Measurements from ENCODE around the gene ASCC1. TPM values are rescaled to one million over a fixed set of nuclear protein-coding genes. Genes with fewer than 3 reads are reported as not detected.
"Not testable (repeated sequence)": the region's sequence is repeated elsewhere in the genome, so short reads cannot be mapped to it uniquely, and the experiment has no call there.

ASCC1 gene
- total RNA-seq, 1 experiment from 2014 or later = 51.3 TPM

DNA sequence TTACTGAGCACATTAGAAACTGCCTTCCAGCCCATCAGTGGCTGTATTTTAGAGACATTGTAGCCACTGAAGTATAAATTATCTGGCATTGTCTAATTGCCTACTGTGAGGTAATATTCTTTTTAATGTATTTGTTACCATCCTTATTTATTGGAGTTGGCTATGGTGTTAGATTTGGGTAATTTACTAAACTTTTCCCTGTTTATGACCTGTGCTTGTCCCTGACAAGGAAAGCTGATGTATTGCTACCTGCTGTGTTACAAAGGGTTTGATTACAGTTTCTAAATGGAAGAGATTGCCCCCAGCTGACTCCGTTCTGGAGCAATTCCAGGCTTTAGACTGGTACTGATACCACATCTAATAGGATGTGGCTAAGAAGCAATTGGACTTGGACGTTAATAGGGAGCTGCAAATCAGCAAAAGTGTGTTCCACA, 12.3 kb upstream of the ASCC1 start:
- DNase-seq = no peak
- TF ChIP-seq, protein P1, sequence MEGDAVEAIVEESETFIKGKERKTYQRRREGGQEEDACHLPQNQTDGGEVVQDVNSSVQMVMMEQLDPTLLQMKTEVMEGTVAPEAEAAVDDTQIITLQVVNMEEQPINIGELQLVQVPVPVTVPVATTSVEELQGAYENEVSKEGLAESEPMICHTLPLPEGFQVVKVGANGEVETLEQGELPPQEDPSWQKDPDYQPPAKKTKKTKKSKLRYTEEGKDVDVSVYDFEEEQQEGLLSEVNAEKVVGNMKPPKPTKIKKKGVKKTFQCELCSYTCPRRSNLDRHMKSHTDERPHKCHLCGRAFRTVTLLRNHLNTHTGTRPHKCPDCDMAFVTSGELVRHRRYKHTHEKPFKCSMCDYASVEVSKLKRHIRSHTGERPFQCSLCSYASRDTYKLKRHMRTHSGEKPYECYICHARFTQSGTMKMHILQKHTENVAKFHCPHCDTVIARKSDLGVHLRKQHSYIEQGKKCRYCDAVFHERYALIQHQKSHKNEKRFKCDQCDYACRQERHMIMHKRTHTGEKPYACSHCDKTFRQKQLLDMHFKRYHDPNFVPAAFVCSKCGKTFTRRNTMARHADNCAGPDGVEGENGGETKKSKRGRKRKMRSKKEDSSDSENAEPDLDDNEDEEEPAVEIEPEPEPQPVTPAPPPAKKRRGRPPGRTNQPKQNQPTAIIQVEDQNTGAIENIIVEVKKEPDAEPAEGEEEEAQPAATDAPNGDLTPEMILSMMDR (IDR thresholded peaks at IDR 0.05; ENCODE audit: unreplicated experiment) = no peak
- BruUV-seq (replicated peaks) = no TSS peak
- Mint-ChIP-seq H3K27ac (ENCODE audit: unreplicated experiment) (no peak overlapping the region), H3K4me3 (ENCODE audit: low read depth, unreplicated experiment) (no peak overlapping the region), H3K4me1 (ENCODE audit: low read depth, unreplicated experiment) (peaks cover 5% of the 10 kb centered on the region), H3K36me3 (ENCODE audit: insufficient read depth, unreplicated experiment) (peaks cover 72% of the 10 kb centered on the region), H3K27me3 (ENCODE audit: unreplicated experiment) (no peaks in the 10 kb centered on the region), H3K9me3 (ENCODE audit: low read depth, unreplicated experiment) (no peaks in the 10 kb centered on the region)
- intact Hi-C loops (cut with micrococcal nuclease; ENCODE audit: unreplicated experiment) = no loop called here
- CTCF ChIA-PET = interaction anchor here (0.7 kb wide), 1 partner anchor 264 kb away, joined by 3 read pairs; the partner anchor contains the start of gene CHST3

- Mint-ChIP-seq H3K27ac (ENCODE audit: unreplicated experiment) (no peak overlapping the region), H3K36me3 (ENCODE audit: insufficient read depth, unreplicated experiment) (peaks cover 72% of the 10 kb centered on the region)
- BruUV-seq (replicated peaks) = no TSS peak
Observed at GRCh38 chr10:72227826-72228225, 11.8 kb upstream of the ASCC1 start.

DNA sequence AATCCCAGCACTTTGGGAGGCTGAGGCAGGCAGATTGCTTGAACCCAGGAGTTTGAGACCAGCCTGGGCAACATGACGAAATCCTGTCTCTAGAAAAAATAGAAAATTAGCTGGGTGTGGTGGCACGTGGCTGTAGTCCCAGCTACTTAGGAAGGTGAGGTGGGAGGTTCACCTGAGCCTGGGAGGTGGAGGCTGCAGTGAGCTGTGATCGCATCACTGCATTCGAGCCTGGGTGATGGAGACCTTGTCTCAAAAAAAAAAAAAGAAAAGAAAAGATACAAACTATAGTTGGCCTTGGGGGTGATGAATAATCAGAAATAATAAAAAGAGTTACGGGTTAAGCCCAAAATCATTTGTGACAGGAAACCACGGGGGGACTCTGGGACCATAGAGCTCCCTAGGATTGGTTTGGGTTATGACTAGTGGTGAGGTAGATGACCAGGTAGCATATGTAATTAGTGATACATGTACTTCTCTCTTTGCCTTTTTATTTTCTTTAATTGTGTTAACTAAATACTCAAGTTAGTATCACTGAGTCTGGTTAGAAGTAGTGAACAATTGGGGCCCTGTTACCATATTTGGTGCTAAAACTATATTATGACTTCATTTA, 10.4 kb upstream of the ASCC1 start:
- Mint-ChIP-seq H3K27ac (ENCODE audit: unreplicated experiment) (no peak overlapping the region), H3K27me3 (ENCODE audit: unreplicated experiment) (no peaks in the 10 kb centered on the region), H3K4me3 (ENCODE audit: low read depth, unreplicated experiment) (no peak overlapping the region), H3K36me3 (ENCODE audit: insufficient read depth, unreplicated experiment) (peaks cover 66% of the 10 kb centered on the region), H3K9me3 (ENCODE audit: low read depth, unreplicated experiment) (no peaks in the 10 kb centered on the region), H3K4me1 (ENCODE audit: low read depth, unreplicated experiment) (peaks cover 14% of the 10 kb centered on the region)
- CTCF ChIA-PET = interaction anchor here (0.6 to 0.7 kb wide), 2 partner anchors 21 to 174 kb away, joined by 3 read pairs; no protein-coding TSS in a partner anchor
- no peak for DNase-seq
- intact Hi-C loops (cut with micrococcal nuclease; ENCODE audit: unreplicated experiment) = no loop called here
- BruUV-seq (replicated peaks) = no TSS peak
- TF ChIP-seq, protein P1 (IDR thresholded peaks at IDR 0.05; ENCODE audit: unreplicated experiment) = no peak

More at GRCh38 chr10:72227826-72228225, 11.8 kb upstream of the ASCC1 start:
- TF ChIP-seq, protein P1 (IDR thresholded peaks at IDR 0.05; ENCODE audit: unreplicated experiment) = no peak
- H3K4me3 Mint-ChIP-seq (ENCODE audit: low read depth, unreplicated experiment) = no peak overlapping the region
- no peaks in the 10 kb centered on the region for H3K27me3 Mint-ChIP-seq (ENCODE audit: unreplicated experiment)
- peaks cover 9% of the 10 kb centered on the region for H3K4me1 Mint-ChIP-seq (ENCODE audit: low read depth, unreplicated experiment)
- no peak for DNase-seq
- CTCF ChIA-PET = interaction anchor here (0.7 kb wide), 2 partner anchors 95 to 263 kb away, joined by 3 to 4 read pairs; partner anchors contain the start of gene CHST3
- no peaks in the 10 kb centered on the region for H3K9me3 Mint-ChIP-seq (ENCODE audit: low read depth, unreplicated experiment)
- intact Hi-C loops (cut with micrococcal nuclease; ENCODE audit: unreplicated experiment) = no loop called here

GRCh38 chr10:72224191-72224590, 8.1 kb upstream of the ASCC1 start:
- H3K27ac Mint-ChIP-seq (ENCODE audit: unreplicated experiment); H3K4me3 Mint-ChIP-seq (ENCODE audit: low read depth, unreplicated experiment); BruUV-seq (replicated peaks); H3K9me3 Mint-ChIP-seq (ENCODE audit: low read depth, unreplicated experiment); DNase-seq; intact Hi-C loops (cut with micrococcal nuclease; ENCODE audit: unreplicated experiment); H3K27me3 Mint-ChIP-seq (ENCODE audit: unreplicated experiment): not testable (repeated sequence)
- H3K36me3 Mint-ChIP-seq (ENCODE audit: insufficient read depth, unreplicated experiment) = peaks cover 67% of the 10 kb centered on the region
- peaks cover 18% of the 10 kb centered on the region for H3K4me1 Mint-ChIP-seq (ENCODE audit: low read depth, unreplicated experiment)
- CTCF ChIA-PET = interaction anchor here (0.8 to 1.0 kb wide), 4 partner anchors 65 to 328 kb away, joined by 3 read pairs; no protein-coding TSS in a partner anchor

DNA sequence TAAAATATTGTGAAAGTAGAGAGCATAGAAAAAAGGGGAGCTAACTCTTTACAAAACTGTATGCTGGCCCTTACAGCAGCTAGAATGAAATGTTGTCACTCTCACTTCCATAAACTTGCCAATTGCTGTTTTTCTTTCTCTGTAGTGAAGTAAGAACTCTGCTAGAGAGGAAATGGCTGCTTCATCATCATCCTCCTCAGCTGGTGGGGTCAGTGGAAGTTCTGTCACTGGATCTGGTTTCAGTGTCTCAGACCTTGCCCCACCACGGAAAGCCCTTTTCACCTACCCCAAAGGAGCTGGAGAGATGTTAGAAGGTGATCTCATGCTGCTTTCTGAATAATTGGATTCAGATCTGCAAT, 7.6 kb upstream of the ASCC1 start:
- intact Hi-C loops (cut with micrococcal nuclease; ENCODE audit: unreplicated experiment) = loop anchor here (1.0 kb wide), 1 partner anchor 175 kb away; no protein-coding TSS in a partner anchor
- Mint-ChIP-seq H3K27ac (ENCODE audit: unreplicated experiment) (peak overlapping the region; percentile 63), H3K4me1 (ENCODE audit: low read depth, unreplicated experiment) (peaks cover 23% of the 10 kb centered on the region), H3K9me3 (ENCODE audit: low read depth, unreplicated experiment) (no peaks in the 10 kb centered on the region), H3K36me3 (ENCODE audit: insufficient read depth, unreplicated experiment) (peaks cover 71% of the 10 kb centered on the region), H3K27me3 (ENCODE audit: unreplicated experiment) (no peaks in the 10 kb centered on the region), H3K4me3 (ENCODE audit: low read depth, unreplicated experiment) (no peak overlapping the region)
- DNase-seq = no peak
- TF ChIP-seq, protein P1 (IDR thresholded peaks at IDR 0.05; ENCODE audit: unreplicated experiment) = no peak
- no TSS peak for BruUV-seq (replicated peaks)
- CTCF ChIA-PET = interaction anchor here (0.8 to 1.0 kb wide), 3 partner anchors 64 to 327 kb away, joined by 3 read pairs; no protein-coding TSS in a partner anchor
